ENCODE data around the gene GNAL.
A peak's percentile ranks its signal among the peaks of the same experiment; 100 is the strongest.
"Not testable (repeated sequence)": the region's sequence is repeated elsewhere in the genome, so short reads cannot be mapped to it uniquely, and the experiment has no call there.

GNAL gene

GRCh38 chr18:11847811-11848210 lies 158.7 kb downstream of the GNAL start:
- no peak for DNase-seq (ENCODE audit: low spot score)
- TF ChIP-seq CTCF (IDR thresholded peaks at IDR 0.05; ENCODE audit: borderline replicate concordance, control extremely low read depth, extremely low read depth, insufficient read depth, missing control alignments), result no peak
- in situ Hi-C loops (cut with MboI; ENCODE audit: low sequenced_read_pairs, unreplicated experiment), result no loop called here

GRCh38 chr18:11849279-11849678 lies 160.2 kb downstream of the GNAL start:
- no peak for DNase-seq (ENCODE audit: low spot score)
- TF ChIP-seq CTCF (IDR thresholded peaks at IDR 0.05; ENCODE audit: borderline replicate concordance, control extremely low read depth, extremely low read depth, insufficient read depth, missing control alignments), result no peak
- in situ Hi-C loops (cut with MboI; ENCODE audit: low sequenced_read_pairs, unreplicated experiment), result no loop called here

GRCh38 chr18:11849841-11850634 lies 161.0 kb downstream of the GNAL start:
- in situ Hi-C loops (cut with MboI; ENCODE audit: low sequenced_read_pairs, unreplicated experiment), result no loop called here
- DNase-seq (ENCODE audit: low spot score), result no peak

GRCh38 chr18:11850821-11851145 lies 161.7 kb downstream of the GNAL start:
- no peak for TF ChIP-seq CTCF (IDR thresholded peaks at IDR 0.05; ENCODE audit: borderline replicate concordance, control extremely low read depth, extremely low read depth, insufficient read depth, missing control alignments)
- in situ Hi-C loops (cut with MboI; ENCODE audit: low sequenced_read_pairs, unreplicated experiment), result no loop called here
- no peak for DNase-seq (ENCODE audit: low spot score)

More at GRCh38 chr18:11849841-11850634, 161.0 kb downstream of the GNAL start:
- no peak for TF ChIP-seq CTCF (IDR thresholded peaks at IDR 0.05; ENCODE audit: borderline replicate concordance, control extremely low read depth, extremely low read depth, insufficient read depth, missing control alignments)

GRCh38 chr18:11851146-11851805 lies 162.2 kb downstream of the GNAL start, which contains the start of gene CHMP1B:
Gene CHMP1B (plus strand): TSS chr18:11851413. CDS start chr18:11851512, 99 bp downstream.
- no peak for TF ChIP-seq CTCF (IDR thresholded peaks at IDR 0.05; ENCODE audit: borderline replicate concordance, control extremely low read depth, extremely low read depth, insufficient read depth, missing control alignments)
- peak; percentile 97 for DNase-seq (ENCODE audit: low spot score)
- in situ Hi-C loops (cut with MboI; ENCODE audit: low sequenced_read_pairs, unreplicated experiment), result no loop called here

GRCh38 chr18:11851806-11852337 lies 162.8 kb downstream of the GNAL start:
- in situ Hi-C loops (cut with MboI; ENCODE audit: low sequenced_read_pairs, unreplicated experiment), result no loop called here
- TF ChIP-seq CTCF (IDR thresholded peaks at IDR 0.05; ENCODE audit: borderline replicate concordance, control extremely low read depth, extremely low read depth, insufficient read depth, missing control alignments), result no peak
- DNase-seq (ENCODE audit: low spot score), result peak; percentile 47

- in situ Hi-C loops (cut with MboI; ENCODE audit: low sequenced_read_pairs, unreplicated experiment); DNase-seq (ENCODE audit: low spot score): not testable (repeated sequence)
Measured at GRCh38 chr18:11854554-11854953, 165.5 kb downstream of the GNAL start.
